GM18858 (cell line): ENCODE results near the gene CCDC88B.

Source experiments
- ATAC-seq: cut with Tn5 transposase; IDR thresholded peaks from one replicate; pipeline ENCODE4 v1.9.1; 2021; ENCODE audit not compliant: unreplicated experiment

The CCDC88B gene

DNA sequence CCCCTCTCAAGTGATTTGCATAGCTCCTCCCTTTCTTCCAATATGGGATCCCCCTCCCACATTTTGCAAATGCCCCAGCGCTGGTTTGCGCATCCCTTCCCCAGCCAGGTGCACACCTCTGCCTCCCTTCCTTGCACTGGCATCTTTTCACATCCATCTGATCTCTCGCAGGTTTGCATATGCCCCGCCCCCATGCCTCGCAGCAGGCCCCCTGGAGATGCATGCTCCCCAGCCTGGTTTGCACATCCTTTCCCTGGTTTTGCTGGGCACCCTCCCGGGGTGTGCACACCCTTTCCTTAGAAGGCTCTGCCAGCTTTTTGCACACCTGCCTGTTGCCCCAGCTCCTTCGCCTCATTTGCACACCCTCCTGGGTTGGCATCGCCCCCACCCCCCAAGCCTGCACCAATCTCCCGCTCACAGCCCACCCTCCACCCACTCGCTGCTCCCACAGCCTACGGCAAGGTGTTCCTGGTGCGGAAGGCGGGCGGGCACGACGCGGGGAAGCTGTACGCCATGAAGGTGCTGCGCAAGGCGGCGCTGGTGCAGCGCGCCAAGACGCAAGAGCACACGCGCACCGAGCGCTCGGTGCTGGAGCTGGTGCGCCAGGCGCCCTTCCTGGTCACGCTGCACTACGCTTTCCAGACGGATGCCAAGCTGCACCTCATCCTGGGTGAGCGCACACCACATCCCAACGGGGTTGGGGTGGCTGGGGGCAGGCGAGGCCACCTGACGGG lies 19.9 kb downstream of the CCDC88B start:
- ATAC-seq, result no peak

DNA sequence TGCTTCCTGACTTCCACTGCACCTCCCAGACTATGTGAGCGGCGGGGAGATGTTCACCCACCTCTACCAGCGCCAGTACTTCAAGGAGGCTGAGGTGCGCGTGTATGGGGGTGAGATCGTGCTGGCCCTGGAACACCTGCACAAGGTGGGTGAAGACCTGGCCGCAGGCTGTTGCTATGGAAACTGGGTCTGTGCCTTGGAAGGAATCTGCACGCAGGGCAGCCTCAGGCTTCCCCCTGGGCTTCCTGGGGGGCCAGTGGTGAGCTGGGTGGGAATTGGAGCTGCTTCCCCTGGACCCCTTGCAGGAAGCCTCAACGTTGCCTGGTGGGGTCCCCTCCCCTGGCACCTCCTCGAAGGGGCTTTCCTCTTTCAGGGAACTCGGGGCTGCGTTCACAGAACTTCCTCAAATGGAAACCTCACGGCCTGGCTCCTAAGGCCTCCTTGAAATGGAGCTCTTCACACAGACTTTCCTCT lies 20.5 kb downstream of the CCDC88B start:
- no peak for ATAC-seq

DNA sequence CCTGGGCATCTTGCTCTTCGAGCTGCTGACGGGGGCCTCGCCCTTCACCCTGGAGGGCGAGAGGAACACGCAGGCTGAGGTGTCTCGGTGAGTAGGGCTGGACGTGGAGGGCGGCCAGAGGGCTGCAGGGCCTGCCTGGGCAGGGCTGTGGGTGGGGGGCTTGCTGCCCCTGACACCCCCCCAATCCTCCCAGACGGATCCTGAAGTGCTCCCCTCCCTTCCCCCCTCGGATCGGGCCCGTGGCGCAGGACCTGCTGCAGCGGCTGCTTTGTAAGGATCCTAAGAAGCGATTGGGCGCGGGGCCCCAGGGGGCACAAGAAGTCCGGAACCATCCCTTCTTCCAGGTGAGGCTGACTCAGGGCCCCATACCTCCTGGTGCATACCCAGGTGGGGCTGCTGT lies 21.7 kb downstream of the CCDC88B start:
- ATAC-seq, result no peak

DNA sequence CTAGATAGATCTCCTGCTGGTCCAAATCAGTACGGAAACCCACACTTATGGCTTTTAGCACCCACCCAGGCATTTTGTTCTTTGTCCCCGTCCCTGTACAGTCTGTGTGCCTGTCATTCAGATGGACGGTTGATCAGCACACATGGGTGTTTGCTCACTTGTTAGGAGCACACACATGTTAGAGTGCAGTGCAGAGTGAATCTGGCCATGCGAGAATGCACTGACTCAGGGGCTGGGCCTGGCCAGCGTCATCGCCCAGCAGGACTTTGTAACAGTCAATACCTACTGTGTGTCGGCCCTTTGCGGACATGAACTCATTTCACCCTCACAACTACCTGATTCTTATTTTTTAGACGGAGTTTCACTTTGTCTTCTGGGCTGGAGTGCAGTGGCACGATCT lies 22.3 kb downstream of the CCDC88B start:
- ATAC-seq, result no peak

DNA sequence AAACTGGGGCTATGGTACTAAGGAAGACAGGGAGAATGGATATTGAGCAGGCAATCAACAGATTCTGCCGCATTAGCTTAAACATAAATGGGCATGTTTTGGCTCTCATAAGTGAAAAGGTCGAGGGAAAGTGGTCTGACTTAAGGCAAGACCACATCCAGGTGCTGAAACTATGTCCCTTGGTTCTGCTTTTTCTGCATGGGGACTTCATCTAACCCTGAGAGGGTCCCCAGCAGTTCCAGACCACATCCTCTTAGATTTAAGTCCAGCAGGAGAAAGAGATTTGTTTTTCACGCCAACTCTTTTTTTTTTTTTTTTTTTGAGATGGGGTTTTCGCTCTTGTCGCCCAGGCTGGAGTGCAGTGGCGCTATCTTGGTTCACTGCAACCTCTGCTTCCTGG lies 24.4 kb downstream of the CCDC88B start:
- no peak for ATAC-seq

DNA sequence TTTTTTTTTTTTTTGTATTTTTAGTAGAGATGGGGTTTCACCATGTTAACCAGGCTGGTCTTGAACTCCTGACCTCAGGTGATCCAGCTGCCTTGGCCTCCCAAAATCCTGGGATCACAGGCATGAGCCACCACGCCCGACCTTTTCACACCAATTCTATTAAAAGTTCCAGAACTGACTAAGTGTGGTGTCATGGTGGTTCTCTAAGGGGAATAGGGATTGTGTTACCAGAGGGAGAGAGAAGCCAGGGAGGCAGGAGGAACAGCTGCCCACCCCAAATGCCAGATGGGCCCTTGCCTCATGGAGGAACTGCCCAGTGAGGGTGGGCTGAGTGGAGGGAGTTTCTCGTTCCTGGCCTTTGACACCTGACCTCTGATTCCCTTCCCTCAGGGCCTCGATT lies 24.9 kb downstream of the CCDC88B start:
- no peak for ATAC-seq

DNA sequence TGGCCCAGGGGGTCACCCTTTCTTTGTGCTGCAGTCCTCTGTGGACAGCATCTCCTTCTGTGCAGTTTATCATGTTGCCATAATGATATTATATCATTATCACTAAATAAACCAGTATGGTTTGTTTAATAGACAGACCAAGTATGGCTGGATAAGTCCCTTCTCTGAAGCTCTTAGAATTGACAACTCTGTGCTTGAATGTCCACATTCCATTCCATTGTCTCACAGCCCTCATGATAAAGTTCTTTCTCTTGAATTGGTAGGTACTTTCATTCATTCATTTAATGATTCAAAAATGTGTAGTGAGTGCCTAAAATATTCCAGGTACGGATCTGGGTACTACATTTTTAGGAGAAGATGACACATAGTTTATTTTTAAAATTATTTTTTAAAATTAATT lies 26.7 kb downstream of the CCDC88B start:
- no peak for ATAC-seq

DNA sequence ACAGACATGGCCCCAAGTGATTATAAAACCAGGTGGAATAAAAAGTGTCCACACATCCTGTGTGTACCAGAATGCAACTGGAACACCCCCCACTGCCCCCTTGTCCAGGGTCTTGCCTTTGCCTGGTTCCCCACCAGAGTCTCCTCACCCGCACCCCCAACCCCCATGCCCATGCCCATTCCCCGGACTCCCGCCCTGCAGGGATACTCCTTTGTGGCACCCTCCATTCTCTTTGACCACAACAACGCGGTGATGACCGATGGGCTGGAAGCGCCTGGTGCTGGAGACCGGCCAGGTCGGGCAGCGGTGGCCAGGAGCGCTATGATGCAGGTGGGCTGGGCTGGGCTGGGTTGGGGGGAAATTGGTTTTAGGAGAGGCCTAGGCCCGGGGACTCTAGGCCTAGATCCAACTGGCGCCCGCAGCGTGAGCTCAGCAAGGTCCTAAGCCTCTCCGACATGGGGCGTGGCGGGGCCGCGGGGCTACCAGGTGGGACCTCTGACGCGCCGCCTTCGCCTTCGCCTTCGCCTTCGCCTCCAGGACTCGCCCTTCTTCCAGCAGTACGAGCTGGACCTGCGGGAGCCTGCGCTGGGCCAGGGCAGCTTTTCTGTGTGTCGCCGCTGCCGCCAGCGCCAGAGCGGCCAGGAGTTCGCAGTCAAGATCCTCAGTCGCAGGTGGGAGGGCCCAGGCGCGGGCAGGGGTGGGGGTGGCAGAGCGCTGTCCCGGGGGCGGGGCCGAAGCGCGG lies 28.1 kb downstream of the CCDC88B start:
- no peak for ATAC-seq

DNA sequence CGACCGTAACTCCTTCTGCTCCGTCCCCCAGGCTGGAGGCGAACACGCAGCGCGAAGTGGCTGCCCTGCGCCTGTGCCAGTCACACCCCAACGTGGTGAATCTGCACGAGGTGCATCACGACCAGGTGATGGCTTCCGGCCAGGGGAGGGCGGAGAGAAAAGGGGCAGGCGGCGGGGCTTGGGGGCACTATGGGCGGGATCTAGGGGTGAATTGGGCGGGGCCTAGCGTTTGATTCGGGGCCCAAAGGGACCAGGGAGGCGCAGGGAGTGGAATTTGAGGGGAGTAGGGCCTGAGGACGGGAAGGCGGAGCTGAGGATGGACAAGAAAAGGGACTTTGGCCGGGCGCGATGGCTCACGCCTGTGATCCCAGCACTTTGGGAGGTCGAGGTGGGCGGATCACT lies 28.7 kb downstream of the CCDC88B start:
- ATAC-seq, result no peak

DNA sequence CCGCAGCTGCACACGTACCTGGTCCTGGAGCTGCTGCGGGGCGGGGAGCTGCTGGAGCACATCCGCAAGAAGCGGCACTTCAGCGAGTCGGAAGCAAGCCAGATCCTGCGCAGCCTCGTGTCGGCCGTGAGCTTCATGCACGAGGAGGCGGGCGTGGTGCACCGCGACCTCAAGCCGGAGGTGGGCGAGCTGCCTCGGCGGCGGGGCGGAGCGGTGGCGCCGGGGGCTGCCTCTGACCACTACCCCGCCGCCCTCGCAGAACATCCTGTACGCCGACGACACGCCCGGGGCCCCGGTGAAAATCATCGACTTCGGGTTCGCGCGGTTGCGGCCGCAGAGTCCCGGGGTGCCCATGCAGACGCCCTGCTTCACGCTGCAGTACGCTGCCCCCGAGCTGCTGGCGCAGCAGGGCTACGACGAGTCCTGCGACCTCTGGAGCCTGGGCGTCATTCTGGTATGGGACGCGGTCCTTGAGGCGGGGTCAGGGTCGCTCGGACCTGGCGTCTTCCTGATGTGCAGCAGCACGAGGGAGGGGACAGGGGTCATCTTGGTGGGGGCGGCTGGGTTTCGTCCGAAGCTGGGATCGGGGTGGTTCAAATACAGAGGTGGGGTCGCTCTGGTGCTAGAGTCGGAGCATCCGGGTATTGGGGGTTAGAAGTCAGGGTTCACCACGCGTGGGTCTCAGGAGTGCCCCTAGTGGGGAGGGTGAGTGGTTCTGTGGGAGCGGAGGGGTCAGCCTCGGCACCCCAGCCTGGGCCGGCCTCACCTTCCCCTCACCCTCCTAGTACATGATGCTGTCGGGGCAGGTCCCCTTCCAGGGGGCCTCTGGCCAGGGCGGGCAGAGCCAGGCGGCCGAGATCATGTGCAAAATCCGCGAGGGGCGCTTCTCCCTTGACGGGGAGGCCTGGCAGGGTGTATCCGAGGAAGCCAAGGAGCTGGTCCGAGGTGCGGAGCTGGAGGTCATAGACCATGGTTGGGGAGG lies 29.7 kb downstream of the CCDC88B start:
- ATAC-seq, result no peak

DNA sequence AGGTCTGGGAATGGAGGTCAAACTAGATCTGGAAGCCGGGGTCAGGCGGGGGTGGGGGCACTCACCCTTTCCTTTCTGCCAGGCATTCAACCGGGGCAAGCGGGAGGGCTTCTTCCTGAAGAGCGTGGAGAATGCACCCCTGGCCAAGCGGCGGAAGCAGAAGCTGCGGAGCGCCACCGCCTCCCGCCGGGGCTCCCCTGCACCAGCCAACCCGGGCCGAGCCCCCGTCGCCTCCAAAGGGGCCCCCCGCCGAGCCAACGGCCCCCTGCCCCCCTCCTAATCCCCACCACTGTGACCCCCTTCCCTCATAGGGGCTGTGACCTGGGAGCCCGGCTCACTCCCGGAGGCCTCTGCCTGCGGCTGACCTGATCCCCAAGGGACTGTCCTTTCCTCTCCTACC lies 31.2 kb downstream of the CCDC88B start:
- no peak for ATAC-seq

DNA sequence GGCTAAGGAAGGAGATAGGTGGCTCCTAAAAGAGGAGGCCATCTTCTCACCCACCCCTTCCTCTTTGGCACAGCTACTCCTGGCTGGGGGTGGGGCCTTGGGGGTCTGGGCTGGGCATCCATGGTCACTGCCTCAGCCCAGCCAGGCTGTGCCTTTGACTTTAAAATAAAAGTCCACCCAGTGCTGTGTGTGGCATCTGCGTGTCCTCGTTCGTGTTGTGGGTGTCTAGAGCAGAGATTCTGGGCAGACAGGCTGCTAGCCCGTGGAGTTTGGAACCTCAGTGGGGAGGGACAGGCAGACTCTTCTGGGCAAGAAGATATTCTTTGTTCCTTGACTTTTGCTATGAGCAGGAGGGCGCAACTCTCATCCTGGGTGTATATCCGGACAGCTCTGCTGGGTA lies 32.0 kb downstream of the CCDC88B start:
- ATAC-seq, result no peak

DNA sequence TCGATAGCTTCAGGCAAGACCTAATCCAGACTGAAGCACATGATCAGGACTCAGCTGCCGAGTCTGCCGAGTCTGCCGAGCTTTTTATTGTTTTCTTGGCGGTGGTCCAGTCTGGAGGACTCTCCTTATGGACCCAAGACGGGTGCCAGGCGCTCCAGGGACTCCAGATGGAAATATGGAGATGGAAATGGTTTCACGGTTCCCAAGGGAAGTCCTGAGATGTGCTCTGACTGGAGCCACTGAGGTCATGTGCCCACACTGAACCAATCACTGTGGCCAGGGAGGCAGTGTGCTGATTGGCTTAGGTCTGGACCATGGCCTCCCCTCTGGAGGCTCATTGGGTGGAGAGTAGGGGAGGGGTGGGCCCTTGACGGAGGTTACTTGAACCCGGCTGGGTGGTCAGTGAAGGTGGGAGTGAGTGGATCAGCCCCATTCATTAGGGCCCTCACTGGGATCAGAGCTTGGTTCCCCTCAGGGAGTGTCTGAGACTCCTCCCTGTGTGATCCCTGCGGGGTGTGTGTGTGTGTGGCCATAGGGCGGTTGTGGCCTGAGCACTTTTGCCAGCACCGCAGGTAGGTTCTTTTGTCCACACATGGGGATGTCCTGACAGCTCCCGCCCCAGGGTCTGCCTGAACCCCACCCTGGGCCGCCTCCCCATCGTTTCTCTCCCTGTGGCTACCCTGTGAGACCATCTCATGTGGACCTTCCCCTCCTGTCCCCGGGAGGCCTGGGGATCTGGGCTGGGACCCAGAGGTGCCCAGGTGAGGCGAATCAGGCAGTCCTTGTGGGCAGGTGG lies 33.0 kb downstream of the CCDC88B start:
- ATAC-seq, result no peak

DNA sequence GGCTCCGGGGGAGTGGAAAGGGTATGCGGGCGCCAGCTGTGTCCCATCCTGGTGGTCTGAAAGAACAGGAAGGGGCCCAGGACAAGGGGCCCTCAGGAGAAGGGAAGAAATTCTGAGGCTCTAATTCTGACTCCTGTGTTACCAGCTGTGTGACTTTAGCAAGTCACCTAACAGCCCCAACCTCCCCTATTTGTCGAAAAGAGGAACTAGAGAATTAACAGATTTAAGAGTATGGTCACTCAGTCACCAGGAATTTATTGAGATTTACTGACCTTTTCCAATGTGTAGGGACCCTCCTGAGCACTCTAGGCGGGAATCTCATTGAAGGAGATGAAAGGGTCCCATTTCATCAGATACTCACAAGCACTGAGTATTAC lies 33.6 kb downstream of the CCDC88B start:
- ATAC-seq, result no peak

DNA sequence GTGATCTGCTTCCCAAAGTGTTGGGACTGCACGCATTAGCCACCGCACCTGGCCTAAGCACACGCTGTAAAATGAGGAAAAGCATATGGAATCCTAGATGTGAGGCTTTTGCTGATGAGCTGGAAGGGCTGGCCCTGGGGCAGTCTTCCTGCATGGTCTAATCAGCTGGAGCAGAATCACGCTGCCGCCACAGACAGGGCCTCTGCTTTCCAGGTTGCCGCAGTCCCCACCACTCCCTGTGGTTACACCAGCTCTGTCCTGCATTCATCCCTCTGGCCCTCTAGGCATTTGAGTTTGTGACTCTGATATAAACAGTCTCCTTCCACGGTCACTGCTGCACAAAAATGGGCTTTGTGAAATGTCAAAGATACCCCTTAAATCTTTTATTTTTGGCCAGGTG lies 36.1 kb downstream of the CCDC88B start:
- no peak for ATAC-seq

DNA sequence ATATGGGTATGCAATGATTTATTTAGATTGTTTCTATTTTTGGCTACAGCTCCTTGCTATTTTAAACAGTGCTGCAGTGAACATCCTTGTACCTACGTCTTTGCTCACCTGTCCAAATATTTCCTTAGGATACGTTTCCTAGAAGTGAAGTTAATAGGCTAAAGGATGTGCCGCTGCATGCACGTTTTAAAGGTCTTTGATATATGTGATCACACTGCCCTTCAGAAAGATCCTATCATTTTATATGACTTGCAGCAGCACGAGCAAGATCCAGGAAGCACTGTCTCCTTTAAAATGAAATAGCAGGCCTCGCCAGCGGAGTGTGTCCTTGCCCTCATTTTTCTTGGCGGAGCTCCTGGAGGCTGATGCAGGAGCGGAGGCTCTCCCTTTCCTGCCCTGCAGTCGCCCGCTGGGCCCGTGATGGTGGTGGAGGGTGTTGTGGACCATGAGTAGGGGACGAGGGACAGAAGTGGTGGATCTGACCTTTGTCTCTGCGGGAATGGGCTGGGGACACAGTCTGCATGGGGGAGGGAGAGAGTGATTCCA lies 38.4 kb downstream of the CCDC88B start:
- ATAC-seq, result no peak

DNA sequence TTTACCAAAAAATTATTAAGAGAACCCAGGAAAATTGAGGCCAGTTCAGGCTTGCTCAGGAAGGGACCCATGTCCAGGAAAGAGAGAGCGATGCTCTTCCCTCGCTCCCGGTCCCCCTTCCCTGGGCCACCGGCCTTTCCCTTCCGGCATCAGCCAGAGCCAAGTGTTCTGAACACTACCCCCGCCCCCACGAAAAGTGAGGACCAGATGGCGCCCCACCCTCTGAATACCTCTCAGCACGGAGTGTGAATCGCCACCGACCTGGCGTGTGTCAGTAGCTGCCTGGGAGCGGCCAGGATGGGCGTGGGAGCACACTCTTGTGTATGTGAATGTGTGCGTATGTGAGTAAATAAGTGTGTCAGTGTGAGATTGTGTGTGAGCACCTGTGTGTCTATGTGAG lies 39.2 kb downstream of the CCDC88B start:
- no peak for ATAC-seq

DNA sequence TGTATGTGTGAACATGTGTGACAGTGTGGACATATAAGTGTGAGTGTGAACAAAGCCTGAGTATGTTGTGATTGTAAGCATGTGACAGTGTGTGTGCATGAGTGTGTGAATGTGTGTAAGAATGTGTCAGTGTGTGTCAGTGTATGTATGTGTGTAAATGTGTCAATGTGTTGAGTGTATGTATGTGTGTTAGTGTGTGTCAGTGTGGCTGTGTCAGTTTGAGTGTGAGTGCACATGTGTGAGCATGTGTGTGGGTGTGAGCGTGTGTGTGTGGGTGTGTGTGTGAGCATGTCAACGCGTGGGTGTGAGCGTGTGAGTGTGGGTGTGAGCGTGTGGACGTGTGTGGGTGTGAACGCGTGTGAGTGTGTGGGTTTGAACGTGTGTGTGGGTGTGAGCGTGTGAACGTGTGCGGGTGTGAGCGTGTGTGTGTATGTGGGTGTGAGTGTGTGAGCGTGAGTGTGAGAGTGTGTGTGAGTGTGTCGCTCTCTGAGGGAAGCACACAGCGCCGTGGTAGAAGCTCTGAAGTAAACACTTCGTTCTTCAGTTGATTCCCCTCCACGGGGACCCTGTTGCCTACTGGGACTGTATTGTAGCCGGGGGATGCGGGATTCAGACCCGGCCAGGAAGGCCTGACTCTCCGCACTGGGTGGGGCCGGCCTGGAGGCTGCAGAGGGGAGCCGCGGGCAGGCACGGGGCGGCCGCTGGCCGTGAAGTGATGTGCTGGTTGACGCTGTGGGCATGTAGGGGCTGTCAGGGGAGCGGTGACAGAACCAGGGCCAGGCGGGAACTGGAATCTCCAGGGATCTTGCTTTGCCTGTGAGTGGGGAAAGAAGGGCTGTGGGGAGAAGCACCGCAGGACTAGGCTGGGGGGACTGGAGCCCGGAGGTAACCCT lies 40.1 kb downstream of the CCDC88B start:
- no peak for ATAC-seq

DNA sequence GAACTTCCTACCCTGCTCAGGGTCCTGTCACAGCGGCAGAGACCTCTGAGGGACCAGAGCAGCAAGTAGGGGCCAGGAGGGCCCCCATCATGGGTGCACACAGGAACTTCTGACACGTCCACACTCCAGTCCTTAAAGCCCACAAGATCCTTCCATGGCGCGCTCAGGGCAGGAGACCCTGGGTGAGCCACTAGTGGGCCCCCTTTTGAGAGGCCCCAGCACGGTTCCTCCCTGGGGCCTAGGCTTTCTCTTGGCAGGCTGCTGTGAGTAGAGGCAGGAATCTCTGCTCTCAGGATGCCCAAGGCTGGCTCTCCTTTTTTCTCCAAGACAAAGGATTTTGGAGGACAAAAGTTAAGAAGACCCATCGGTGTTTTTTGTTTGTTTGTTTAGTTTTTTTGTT lies 41.3 kb downstream of the CCDC88B start:
- ATAC-seq, result no peak
